HG03571 (cell line): ENCODE results near the gene UGGT2.

ENCODE experiments used
- ATAC-seq: cut with Tn5 transposase; IDR thresholded peaks from one replicate; pipeline ENCODE4 v1.9.1; 2021; ENCODE audit not compliant: unreplicated experiment

UGGT2 gene

DNA sequence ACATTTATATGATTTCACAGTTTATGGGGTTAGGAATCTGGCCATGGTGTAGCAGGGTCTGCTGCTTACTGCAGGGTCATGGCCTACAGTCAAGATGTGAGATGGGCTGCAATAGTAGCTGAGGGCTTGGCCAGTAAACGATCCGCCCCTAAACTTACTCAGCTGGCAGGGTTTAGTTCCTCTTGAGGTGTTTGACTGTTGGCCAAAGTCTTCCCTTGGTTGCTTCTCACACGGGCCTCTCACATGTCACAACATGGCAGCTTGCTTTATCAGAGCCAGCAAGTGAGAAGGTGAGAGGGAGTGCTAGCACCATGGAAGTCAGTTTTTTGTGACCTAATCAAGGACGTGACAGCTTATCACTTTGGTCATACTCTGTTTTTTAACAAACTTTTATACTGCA is 299.1 kb downstream of the UGGT2 start:
- no peak for ATAC-seq

DNA sequence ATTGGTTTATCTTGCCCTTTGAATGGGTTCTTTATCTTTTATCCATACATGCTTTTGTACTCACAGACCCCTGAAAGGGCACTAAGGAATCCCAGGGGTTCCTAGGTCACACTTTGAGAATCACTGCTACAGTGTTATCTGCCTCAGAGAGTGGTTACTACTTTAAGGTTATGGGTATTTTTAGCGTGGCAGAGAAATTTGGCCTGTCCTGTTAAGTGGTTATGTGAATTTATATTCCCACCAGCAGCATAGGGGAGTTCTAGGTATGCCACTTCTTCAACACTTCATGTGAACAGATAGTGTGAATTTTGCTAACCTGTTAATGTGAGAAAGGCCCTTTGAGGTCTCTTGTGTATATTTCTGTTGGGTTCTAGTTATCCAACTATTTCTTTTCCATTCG is 300.5 kb downstream of the UGGT2 start:
- no peak for ATAC-seq
